ENCODE data around the gene STAP2.

Gene STAP2

GRCh38 chr19:4337906-4338440 lies 654 bp downstream of the STAP2 start:
- peak overlapping the region; percentile 56; the same call in 1 of the 2 replicates for H3K4me3 ChIP-seq (ENCODE audit: low read length)
- TF ChIP-seq ZNF274 (IDR thresholded peaks at IDR 0.05; ENCODE audit: low read depth, low read length), result no peak

GRCh38 chr19:4334929-4335570 lies 3.6 kb downstream of the STAP2 start:
- TF ChIP-seq ZNF274 (IDR thresholded peaks at IDR 0.05; ENCODE audit: low read depth, low read length), result no peak
- no peak overlapping the region for H3K4me3 ChIP-seq (ENCODE audit: low read length)

GRCh38 chr19:4329858-4330257 lies 8.8 kb downstream of the STAP2 start:
- no peak for TF ChIP-seq ZNF274 (IDR thresholded peaks at IDR 0.05; ENCODE audit: low read depth, low read length)
- no peak overlapping the region for H3K4me3 ChIP-seq (ENCODE audit: low read length)

GRCh38 chr19:4328991-4329681 lies 9.5 kb downstream of the STAP2 start:
- H3K4me3 ChIP-seq (ENCODE audit: low read length), result peak overlapping the region; percentile 59; the same call in 1 of the 2 replicates

GRCh38 chr19:4328243-4328990 lies 10.2 kb downstream of the STAP2 start:
- peak overlapping the region; percentile 59; the same call in 1 of the 2 replicates for H3K4me3 ChIP-seq (ENCODE audit: low read length)

GRCh38 chr19:4327877-4328242 lies 10.8 kb downstream of the STAP2 start:
- no peak for TF ChIP-seq ZNF274 (IDR thresholded peaks at IDR 0.05; ENCODE audit: low read depth, low read length)
- peak overlapping the region; percentile 51; the same call in 1 of the 2 replicates for H3K4me3 ChIP-seq (ENCODE audit: low read length)

More at GRCh38 chr19:4328243-4328990, 10.2 kb downstream of the STAP2 start:
- no peak for TF ChIP-seq ZNF274 (IDR thresholded peaks at IDR 0.05; ENCODE audit: low read depth, low read length)

GRCh38 chr19:4327252-4327876 lies 11.3 kb downstream of the STAP2 start:
- no peak for TF ChIP-seq ZNF274 (IDR thresholded peaks at IDR 0.05; ENCODE audit: low read depth, low read length)
- no peak overlapping the region; the same call in 1 of the 2 replicates for H3K4me3 ChIP-seq (ENCODE audit: low read length)

- no peak overlapping the region for H3K4me3 ChIP-seq (ENCODE audit: low read length)
- no peak for TF ChIP-seq ZNF274 (IDR thresholded peaks at IDR 0.05; ENCODE audit: low read depth, low read length)
Measured at GRCh38 chr19:4326837-4327251, 11.8 kb downstream of the STAP2 start.

GRCh38 chr19:4326215-4326836 lies 12.3 kb downstream of the STAP2 start:
- no peak overlapping the region for H3K4me3 ChIP-seq (ENCODE audit: low read length)
- no peak for TF ChIP-seq ZNF274 (IDR thresholded peaks at IDR 0.05; ENCODE audit: low read depth, low read length)

GRCh38 chr19:4324228-4324627 lies 14.4 kb downstream of the STAP2 start:
- no peak for TF ChIP-seq ZNF274 (IDR thresholded peaks at IDR 0.05; ENCODE audit: low read depth, low read length)
- H3K4me3 ChIP-seq (ENCODE audit: low read length), result no peak overlapping the region

- no peak overlapping the region for H3K4me3 ChIP-seq (ENCODE audit: low read length)
- no peak for TF ChIP-seq ZNF274 (IDR thresholded peaks at IDR 0.05; ENCODE audit: low read depth, low read length)
Measured at GRCh38 chr19:4323692-4324091, 14.9 kb downstream of the STAP2 start.

GRCh38 chr19:4322942-4323665 lies 15.5 kb downstream of the STAP2 start:
- H3K4me3 ChIP-seq (ENCODE audit: low read length), result no peak overlapping the region
- no peak for TF ChIP-seq ZNF274 (IDR thresholded peaks at IDR 0.05; ENCODE audit: low read depth, low read length)

- H3K4me3 ChIP-seq (ENCODE audit: low read length), result no peak overlapping the region
- no peak for TF ChIP-seq ZNF274 (IDR thresholded peaks at IDR 0.05; ENCODE audit: low read depth, low read length)
Measured at GRCh38 chr19:4320419-4320818, 18.2 kb downstream of the STAP2 start.

All from GM08714 (cell line).